ENCODE data around the gene LHPP.

LHPP gene

DNA sequence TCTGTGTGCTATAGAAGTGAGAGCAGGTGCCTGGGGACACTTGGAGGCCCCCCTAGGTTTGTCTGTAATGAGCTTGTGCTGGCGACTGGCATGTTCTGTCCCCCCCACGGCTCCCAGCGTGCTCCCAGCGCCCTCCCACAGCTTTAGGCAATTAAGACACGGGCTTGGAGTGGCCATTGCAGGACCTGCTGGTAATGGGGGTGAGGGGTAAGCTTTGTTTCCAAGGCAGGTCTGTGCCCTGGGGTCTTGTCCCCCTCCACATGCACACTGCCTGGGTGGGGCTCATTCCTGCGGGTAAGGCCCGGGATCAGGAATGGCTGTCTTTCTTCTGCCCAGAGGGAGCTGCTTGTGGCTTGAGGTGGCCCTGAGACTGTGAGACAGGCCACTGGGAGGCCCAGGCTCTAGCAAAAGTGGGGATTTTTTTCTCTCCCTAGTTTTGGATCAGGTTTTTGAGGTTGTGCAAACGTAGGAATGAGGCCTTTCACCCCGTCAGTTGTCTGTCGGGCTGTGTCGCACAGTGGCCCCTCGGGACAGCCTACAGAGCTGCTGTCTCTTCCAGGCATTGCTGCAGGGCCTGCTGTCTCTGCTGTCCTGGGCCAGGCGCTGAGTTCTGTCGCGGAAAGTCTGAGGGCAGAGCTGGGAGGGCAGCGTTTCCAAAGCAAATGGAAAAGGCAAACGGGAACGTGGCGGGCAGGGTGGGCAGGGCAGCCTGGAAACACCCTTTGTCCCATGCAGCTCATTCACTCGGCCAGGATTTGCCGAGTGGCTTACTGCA lies 107.4 kb downstream of the LHPP start:
- TF ChIP-seq ZNF274 (IDR thresholded peaks at IDR 0.05; ENCODE audit: low read depth, low read length): no peak
- H3K4me3 ChIP-seq (ENCODE audit: low read length): no peak overlapping the region

DNA sequence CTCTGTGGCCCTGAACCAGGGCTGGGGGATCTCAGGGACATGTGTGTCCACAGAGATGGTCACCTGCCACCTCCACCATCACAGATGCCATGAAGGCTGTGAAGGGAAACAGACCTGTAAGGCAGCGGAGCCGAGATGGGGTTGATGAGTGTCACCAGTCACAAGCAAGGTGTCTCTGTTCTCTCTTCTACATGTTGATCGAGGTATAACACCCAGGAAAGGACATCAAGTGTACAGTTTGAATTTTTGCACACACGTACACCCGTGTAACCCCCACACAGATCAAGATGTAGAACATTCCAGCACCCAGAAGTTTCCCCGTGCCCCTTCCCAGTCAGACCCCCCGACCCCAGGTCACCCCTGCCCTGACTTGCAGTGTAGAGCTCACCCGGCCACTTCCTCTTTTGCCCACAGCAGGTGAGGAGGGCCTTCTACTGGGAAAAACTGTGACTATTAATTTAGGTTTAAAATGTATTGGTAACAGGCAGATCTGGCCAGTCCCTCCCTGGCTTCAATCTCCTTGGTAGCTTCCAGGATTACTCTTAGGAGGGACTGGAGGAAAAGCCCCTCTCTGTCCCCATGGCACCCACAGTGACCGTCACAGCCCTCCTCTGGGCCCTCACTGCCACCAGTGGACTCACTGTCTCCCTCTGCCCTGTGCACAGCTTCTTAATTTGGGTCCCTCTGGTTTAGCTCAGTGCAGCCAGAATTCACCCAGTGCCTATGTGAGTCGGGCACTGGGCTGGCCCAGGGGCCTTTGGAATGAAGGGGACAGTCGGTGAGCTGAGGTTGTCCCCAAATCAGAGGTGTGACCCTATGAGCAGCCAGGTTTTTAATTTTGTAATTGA lies 108.2 kb downstream of the LHPP start:
- no peak overlapping the region for H3K4me3 ChIP-seq (ENCODE audit: low read length)
- no peak for TF ChIP-seq ZNF274 (IDR thresholded peaks at IDR 0.05; ENCODE audit: low read depth, low read length)

DNA sequence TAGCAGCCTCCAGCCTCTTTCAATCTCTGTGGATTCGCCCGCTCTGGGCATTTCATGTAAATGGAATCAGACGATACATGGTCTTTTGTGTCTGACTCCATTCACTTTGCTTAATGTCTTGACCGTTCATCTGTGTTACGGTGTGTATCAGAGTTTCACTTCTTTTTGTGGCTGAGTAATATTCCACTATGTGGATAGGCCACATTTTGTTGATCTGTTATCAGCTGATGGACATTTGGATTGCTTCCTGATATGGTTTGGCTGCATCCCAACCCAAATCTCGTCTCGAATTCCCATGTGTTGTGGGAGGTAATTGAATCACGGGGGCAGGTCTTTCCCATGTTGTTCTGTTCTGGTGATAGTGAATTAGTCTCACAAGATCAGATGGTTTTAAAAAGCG lies 109.0 kb downstream of the LHPP start:
- TF ChIP-seq ZNF274 (IDR thresholded peaks at IDR 0.05; ENCODE audit: low read depth, low read length): no peak
- H3K4me3 ChIP-seq (ENCODE audit: low read length): no peak overlapping the region

DNA sequence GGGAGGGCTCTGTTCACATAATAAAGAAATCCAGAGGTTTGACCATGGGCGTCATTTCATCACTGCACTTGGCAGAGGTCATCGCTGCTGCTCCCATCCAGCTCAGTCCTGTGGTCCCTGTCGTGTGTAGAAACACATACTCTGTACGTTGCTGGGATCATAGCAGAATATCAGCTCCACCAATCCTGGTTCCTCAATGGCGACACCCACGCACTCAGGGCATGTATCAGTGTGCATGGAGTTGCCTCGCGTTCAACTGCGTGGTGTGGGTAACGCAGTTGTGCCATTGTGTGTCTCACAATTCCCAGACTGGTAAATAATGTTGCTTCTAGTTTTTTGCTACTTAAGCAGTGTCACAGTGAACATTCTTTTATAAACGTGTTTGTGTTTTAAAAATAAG lies 111.1 kb downstream of the LHPP start:
- H3K4me3 ChIP-seq (ENCODE audit: low read length): no peak overlapping the region
- TF ChIP-seq ZNF274 (IDR thresholded peaks at IDR 0.05; ENCODE audit: low read depth, low read length): no peak

DNA sequence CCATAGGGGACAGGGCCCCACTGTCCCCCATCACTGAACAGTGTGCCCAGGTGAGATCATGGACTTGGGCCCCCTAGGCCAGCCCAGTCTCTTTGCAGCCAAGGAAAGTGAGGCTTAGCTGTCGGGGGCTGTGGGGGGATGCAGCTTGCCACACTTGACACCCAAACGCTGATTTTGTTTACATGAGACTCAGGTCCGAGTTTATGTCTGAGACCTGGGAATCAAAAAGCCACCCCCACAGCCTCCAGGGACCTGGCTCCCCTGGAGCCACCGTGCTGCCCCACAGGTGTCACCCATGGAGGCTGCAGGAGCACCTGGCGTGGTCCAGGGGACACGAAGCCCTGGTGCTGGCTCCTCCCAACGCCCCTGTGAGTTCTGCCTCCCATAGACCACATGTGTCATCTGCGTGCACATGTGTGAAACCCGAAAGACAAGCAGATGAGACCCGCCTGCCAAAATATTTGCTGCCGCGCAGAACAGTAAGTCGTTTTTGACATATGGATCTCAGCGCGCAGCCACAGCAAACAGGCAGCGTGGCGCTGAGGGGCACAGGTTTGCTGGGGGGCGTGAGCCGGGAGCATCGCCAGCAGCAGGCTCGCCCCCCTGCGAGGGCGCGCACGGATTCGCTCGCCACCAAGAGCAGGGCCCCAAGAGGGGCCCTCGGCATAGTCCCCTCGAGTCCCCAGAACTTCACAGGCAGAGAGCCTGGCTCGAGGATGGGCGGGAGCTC lies 112.3 kb downstream of the LHPP start:
- no peak overlapping the region for H3K4me3 ChIP-seq (ENCODE audit: low read length)
- TF ChIP-seq ZNF274 (IDR thresholded peaks at IDR 0.05; ENCODE audit: low read depth, low read length): no peak

DNA sequence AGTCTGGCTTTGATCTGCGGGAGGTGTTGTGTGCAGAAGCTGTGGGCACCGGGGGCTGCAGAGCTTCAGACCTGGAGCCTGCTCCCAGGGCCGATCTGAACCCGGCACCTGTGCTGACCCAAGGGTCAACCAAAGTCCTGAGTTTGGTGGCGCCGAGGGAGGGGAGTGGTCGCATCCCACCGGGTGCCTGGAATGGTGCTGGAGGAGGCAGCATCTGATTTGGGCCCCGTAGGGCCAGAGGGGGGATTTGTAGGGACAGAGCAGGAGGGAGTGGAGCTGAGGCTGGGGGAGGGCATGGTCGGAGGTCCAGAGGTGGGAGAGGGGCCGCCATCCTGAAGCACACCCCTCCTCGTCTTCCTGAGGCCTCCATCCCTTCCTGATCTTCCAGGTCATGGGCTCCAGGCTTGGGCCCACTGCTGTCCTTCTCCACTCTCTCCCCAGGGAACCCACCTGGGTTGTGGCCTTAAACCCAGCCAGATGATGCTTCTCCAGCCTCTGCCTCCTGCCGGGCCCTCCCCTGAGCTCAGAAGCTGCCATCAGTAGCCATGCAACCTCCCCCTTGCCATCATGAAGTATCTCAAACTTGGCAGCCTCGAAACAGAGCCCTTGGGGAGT lies 112.9 kb downstream of the LHPP start:
- no peak overlapping the region for H3K4me3 ChIP-seq (ENCODE audit: low read length)
- no peak for TF ChIP-seq ZNF274 (IDR thresholded peaks at IDR 0.05; ENCODE audit: low read depth, low read length)

DNA sequence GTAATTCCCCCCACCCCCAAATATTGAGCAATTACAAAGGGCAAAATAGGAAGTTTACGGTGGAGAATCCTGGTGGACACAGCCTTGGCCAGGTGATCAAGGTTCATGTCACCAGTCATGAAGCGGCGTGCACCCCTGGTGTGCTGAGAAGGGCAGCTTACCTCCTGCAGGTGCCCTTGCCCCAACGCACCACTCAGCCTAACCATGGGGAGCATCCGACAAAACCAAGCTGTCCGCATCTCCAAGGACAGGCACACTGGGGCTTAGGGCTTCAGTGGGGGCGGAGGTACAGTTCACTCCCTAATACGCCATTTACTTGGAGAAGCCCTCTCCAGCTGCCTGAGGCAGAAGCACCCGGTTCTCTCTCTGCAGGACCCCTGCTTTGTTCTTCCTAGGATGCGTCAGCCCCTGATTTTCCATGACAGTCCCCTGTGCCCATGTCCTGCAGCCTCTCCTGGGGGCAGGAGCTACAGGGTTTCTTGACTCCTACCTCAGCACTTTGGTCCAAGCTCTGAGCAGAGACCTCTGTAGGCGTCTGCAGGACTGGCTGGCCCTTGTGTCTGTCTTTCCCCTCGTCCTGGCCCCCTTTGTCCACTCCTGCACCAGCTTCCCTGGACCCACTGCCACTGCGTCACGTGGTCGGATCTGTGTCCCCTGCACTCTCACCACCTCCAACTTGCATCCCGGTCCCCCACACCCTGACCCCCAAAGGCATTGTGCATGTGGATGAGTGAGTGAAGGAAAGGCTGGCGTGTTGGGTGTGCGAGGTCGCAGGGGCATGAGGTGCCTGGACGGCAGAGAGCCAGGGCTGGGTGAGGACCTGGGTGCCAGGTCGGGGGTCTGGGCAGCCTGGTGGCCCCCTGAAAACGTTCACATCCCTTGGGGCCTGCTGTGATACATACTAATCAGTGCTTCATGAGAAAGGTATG lies 113.7 kb downstream of the LHPP start:
- TF ChIP-seq ZNF274 (IDR thresholded peaks at IDR 0.05; ENCODE audit: low read depth, low read length): no peak
- no peak overlapping the region for H3K4me3 ChIP-seq (ENCODE audit: low read length)

DNA sequence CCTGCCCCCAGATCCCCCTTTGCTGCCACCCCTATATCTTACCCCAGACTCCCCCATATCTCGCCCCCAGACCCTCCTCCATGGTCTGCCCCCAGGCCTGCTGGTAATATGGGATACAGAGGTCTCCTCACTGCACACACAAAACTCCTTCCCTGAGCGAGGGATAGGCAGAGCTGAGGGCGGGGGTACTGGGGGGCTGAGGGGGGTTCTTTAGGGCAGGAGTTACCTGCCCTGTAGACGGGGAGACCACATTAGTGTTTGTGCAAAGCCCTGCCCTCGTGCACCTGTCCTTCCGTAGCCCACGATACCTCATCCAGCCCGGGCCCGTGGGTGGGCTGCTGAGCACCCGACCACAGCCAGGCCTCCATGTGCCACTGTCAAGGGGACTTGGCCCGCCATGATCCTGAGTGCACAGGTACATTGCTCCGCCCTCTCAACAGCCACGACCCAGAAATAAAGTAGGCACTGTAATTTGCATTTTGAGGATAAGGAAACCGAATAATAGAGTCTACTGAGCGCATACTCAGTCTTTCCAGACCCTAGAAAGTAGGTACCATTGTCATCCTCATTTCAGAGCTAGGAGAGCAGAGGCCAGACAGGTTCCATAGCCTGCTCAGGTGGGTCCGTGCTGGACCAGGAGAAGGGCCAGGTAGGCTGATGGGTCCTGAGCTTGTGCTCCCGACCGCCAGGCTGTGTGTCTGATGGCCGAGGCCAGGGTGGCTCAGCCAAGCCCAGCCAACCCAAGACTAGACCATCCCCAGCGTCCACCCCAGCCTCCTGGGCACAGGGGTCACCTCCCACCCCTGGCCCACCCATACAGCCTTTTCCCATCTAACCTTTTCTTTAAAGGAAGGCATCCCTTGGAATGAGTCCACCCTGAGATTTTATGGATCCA lies 115.2 kb downstream of the LHPP start:
- no peak overlapping the region for H3K4me3 ChIP-seq (ENCODE audit: low read length)
- no peak for TF ChIP-seq ZNF274 (IDR thresholded peaks at IDR 0.05; ENCODE audit: low read depth, low read length)

DNA sequence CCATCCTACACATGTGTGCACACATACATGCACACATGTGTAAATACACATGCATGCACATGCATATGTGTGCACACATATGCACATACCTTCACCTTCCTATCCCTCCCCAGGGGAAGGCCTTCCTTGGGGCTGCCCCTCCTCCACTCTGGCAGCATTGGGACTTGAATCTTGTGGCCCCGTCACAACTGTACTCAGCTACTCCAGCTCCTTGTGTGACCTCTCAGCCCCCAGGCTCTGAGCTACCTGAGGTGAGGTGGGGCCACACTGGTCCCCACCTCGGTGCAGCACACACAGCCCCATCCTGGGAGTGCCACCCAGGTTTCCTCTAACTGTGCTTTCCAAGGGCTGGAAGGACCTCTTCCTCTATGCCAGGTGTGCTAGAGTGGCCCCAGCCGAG lies 116.0 kb downstream of the LHPP start:
- H3K4me3 ChIP-seq (ENCODE audit: low read length): no peak overlapping the region
- TF ChIP-seq ZNF274 (IDR thresholded peaks at IDR 0.05; ENCODE audit: low read depth, low read length): no peak

DNA sequence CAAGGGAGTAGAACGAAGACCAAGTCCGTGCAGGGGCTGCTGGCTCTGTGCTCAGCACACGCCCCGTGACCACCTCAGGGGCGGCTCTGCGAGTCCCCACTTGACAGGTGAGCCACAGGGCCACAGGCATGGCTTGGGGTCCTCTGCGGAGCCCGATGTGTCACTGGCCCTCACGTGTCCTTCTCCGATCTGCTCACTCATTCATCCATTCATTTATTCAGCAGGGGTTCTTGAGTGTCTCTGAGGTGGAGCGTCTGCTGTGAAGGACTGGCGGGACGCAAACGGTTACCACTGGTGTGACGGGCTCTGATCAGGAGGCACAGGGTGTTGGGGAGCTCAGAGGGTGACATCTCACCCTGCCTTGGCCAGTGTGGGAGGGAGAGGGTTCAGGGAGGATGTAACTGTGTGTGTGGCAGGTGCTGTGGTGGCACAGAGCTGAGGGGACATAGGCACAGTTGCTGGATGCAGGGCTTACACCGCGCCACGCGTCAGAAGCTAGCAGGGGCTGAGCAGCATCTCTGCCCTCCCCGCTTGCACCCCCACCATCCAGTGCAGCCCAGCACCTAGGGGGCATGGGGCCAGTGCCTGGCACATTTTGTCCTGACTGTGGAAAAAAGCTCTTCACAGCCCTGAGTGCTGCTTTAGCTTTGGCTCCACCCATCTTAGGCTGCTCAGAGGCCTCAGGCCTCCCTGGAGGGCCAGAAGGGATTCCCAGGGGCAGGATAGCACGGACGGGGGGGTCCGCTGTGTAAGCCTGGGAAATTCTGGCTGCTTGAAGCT lies 116.8 kb downstream of the LHPP start:
- no peak overlapping the region for H3K4me3 ChIP-seq (ENCODE audit: low read length)
- TF ChIP-seq ZNF274 (IDR thresholded peaks at IDR 0.05; ENCODE audit: low read depth, low read length): no peak

DNA sequence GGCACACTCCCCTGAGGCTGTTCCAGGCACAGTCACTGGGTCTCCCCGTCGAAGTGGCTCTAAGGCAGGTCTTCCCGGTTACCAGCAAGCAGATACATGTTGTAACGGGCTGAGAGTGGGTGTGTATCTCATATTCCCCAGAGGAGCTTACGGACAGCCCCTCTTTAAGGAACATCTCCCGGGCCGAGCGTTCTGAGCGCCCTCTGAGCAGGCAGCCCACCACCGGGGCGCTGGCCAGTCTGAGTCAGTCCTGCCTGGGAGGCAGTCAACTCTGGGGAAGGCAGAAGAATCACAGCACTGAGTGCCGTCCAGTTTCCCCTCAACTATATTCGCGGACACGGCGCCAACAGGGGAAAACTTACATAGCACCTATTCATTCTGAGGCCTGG lies 117.4 kb downstream of the LHPP start:
- TF ChIP-seq ZNF274 (IDR thresholded peaks at IDR 0.05; ENCODE audit: low read depth, low read length): no peak
- H3K4me3 ChIP-seq (ENCODE audit: low read length): no peak overlapping the region

DNA sequence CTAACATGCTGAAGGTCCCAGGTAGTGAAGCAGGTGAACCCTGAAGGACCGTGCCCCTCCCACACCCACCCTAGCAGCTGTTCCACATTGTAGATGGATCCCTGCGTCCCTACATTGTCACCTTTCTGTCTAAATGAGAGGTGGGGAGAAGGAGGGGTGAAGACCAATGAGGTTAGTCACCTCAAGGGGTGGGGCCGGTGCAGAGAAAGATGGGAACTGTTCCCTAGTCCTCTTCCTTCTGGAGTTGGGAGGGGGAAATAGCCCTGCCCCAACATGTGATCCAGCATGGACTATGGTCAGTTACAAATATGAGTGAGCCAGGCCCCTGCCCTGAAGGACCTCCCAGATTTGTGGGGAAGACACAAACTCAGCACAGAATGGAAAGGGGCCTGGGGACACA lies 124.5 kb downstream of the LHPP start:
- no peak overlapping the region for H3K4me3 ChIP-seq (ENCODE audit: low read length)
- no peak for TF ChIP-seq ZNF274 (IDR thresholded peaks at IDR 0.05; ENCODE audit: low read depth, low read length)
